ENCODE data around the gene LIN28B. TPM values are rescaled to one million over a fixed set of nuclear protein-coding genes. Genes with fewer than 3 reads are reported as not detected.
"Not testable (repeated sequence)": the region's sequence is repeated elsewhere in the genome, so short reads cannot be mapped to it uniquely, and the experiment has no call there.

The LIN28B gene
- polyA plus RNA-seq, 3 donors: not detected

GRCh38 chr6:104993576-104993975 lies 36.7 kb downstream of the LIN28B start:
- 89 to 91% (median 91%) methylated on average over 7 of the region's 7 CpGs for WGBS, 3 donors
- not testable (repeated sequence) for H3K27ac ChIP-seq (ENCODE audit: low read depth, low read length)

- WGBS, 3 donors: 82 to 88% (median 85%) methylated on average over 2 of the region's 2 CpGs
Measured at GRCh38 chr6:104995989-104996617, 39.2 kb downstream of the LIN28B start.

DNA sequence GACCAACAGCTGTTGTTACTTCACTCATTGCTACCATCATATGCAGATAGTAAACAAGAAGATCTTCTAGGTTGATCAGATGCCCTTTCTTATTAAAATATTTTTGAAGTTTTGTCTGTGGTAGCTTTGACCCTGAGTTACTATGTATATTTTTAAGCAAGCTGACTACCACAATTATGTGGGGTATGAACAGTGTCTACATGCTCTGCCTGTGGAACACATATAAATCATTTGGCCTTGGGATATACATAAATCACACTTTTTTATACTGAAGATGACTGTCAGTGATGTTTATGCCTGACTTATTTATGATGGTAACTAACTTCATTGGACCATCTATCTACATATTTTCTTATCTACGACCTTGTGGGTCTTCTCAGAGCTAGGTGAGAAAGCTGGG lies 44.2 kb downstream of the LIN28B start:
- 34 to 59% (median 56%) methylated on average over 1 of the region's 1 CpG for WGBS, 3 donors

More at GRCh38 chr6:104995989-104996617, 39.2 kb downstream of the LIN28B start:
- H3K27ac ChIP-seq (ENCODE audit: low read depth, low read length): no peak overlapping the region

GRCh38 chr6:105001906-105002305 lies 45.0 kb downstream of the LIN28B start:
- 30 to 56% (median 44%) methylated on average over 1 of the region's 1 CpG for WGBS, 3 donors

More for the DNA sequence above, 44.2 kb downstream of the LIN28B start:
- H3K27ac ChIP-seq (ENCODE audit: low read depth, low read length): no peak overlapping the region

DNA sequence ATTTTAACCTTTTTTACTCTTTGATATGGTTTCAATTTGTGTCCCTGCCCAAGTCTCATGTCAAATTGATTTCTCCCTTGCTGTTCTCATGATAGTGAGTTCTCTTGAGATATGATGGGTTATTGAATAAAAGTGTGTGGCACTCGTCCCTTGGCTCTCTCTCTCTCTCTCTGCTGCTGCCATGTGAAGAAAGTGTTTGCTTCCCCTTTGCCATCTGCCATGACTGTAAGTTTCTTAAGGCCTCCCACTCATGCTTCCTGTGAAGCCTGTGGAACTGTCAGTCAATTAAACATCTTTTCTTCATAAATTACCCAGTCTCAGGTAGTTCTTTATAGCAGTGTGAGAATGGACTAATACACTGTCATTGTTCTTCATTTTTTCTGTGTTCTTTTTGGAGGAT lies 48.5 kb downstream of the LIN28B start:
- H3K27ac ChIP-seq (ENCODE audit: low read depth, low read length): no peak overlapping the region
- 19 to 54% (median 42%) methylated on average over 1 of the region's 1 CpG for WGBS, 3 donors

More at GRCh38 chr6:105001906-105002305, 45.0 kb downstream of the LIN28B start:
- H3K27ac ChIP-seq (ENCODE audit: low read depth, low read length): no peak overlapping the region

- 83 to 90% (median 86%) methylated on average over 4 of the region's 4 CpGs for WGBS, 3 donors
- not testable (repeated sequence) for H3K27ac ChIP-seq (ENCODE audit: low read depth, low read length)
Measured at GRCh38 chr6:105013459-105013858, 56.6 kb downstream of the LIN28B start.

GRCh38 chr6:105014448-105014847 lies 57.5 kb downstream of the LIN28B start:
- no peak overlapping the region for H3K27ac ChIP-seq (ENCODE audit: low read depth, low read length)
- WGBS, 3 donors: 50 to 91% (median 89%) methylated on average over 3 of the region's 3 CpGs

GRCh38 chr6:105014954-105015353 lies 58.0 kb downstream of the LIN28B start:
- no peak overlapping the region for H3K27ac ChIP-seq (ENCODE audit: low read depth, low read length)

DNA sequence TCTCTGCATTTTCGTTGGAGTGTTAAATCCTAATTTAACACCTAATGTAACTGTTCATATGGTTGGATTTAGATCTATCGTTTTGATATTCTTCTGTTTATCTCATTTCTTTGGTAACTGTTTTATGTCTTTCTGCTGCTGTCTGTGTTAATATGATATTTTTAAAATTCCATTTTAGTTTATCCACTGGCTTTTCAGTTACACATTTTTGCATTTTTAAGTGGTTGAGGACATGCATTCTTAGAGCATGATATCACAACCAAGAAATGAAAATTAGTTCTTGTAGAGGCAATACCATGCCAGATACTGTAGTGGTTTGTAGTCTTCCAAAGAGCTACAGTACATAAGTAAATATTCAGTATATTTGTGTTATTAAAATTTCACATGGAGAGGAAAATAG lies 58.6 kb downstream of the LIN28B start:
- no peak overlapping the region for H3K27ac ChIP-seq (ENCODE audit: low read depth, low read length)
- 48 to 56% (median 52%) methylated on average over 2 of the region's 2 CpGs for WGBS, 3 donors

- WGBS, 3 donors: 79 to 95% (median 86%) methylated on average over 2 of the region's 2 CpGs
- H3K27ac ChIP-seq (ENCODE audit: low read depth, low read length): no peak overlapping the region
Measured at GRCh38 chr6:105019285-105019684, 62.4 kb downstream of the LIN28B start.

- H3K27ac ChIP-seq (ENCODE audit: low read depth, low read length): no peak overlapping the region
- 37 to 90% (median 85%) methylated on average over 3 of the region's 3 CpGs for WGBS, 3 donors
Measured at GRCh38 chr6:105021399-105021798, 64.5 kb downstream of the LIN28B start.

GRCh38 chr6:105022416-105022815 lies 65.5 kb downstream of the LIN28B start:
- no peak overlapping the region for H3K27ac ChIP-seq (ENCODE audit: low read depth, low read length)
- WGBS, 3 donors: 89 to 100% (median 93%) methylated on average over 1 of the region's 1 CpG

- 49 to 59% (median 55%) methylated on average over 3 of the region's 3 CpGs for WGBS, 3 donors
- H3K27ac ChIP-seq (ENCODE audit: low read depth, low read length): no peak overlapping the region
Measured at GRCh38 chr6:105024803-105025202, 67.9 kb downstream of the LIN28B start.

DNA sequence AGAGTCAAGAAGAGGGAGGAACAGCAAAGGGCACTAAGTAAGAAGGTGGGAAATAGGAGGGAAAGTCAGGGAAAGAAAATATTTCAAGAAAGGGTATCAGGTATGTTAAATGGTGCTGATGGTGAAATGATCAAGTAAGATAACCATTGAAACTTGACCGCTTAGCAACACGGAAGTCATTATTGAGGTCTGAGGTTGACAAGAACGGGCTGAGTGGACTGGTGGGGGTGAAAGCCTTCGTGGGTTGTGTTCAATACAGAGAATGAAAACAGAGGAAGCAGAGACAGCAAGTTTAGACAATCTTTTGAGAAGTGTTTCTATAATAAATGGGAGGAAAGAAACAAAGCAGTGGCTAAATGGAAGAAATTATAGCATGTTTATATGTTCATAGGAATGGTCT lies 72.0 kb downstream of the LIN28B start:
- 76 to 83% (median 77%) methylated on average over 4 of the region's 4 CpGs for WGBS, 3 donors
- H3K27ac ChIP-seq (ENCODE audit: low read depth, low read length): no peak overlapping the region

GRCh38 chr6:105029581-105029980 lies 72.7 kb downstream of the LIN28B start:
- 60 to 76% (median 70%) methylated on average over 2 of the region's 2 CpGs for WGBS, 3 donors
- H3K27ac ChIP-seq (ENCODE audit: low read depth, low read length): no peak overlapping the region

DNA sequence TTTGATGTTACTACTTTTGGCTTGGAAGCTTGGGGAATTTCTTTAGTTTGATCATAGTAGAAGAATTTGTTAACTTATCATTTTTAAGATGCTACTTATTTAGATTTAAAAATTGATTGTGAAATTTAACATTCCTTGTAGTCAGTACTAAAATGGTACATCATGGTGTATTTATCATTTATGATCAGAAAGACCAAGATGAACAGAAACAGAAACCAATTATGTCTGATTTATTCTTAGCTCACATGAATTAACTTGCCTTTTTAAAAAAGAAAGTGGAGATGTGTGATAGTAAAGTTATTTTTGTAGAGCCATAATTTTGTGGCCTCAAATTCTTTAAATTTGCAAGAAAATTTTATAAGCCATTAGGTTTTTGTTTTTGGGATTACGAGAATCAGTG lies 77.6 kb downstream of the LIN28B start:
- WGBS, 3 donors: 77 to 92% (median 91%) methylated on average over 1 of the region's 1 CpG
- H3K27ac ChIP-seq (ENCODE audit: low read depth, low read length): no peak overlapping the region

DNA sequence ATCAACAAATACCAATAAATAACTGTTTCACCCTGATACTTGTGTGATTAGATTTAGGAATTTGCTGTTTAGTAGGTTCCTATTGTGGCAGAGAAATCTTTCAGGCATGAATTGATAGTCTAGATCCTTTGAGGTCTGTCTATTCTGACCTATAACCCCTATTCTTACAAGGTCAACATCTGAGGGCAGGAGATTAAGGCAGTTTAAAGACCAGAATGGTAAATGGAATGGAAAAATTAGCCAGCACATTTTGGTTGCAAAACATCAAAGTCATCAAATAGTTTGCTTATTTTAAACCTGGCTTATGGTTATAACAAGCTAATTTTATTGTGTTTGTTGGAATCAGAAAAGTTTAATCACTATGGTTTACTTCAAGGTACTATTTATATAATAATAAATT lies 78.4 kb downstream of the LIN28B start:
- no peak overlapping the region for H3K27ac ChIP-seq (ENCODE audit: low read depth, low read length)

DNA sequence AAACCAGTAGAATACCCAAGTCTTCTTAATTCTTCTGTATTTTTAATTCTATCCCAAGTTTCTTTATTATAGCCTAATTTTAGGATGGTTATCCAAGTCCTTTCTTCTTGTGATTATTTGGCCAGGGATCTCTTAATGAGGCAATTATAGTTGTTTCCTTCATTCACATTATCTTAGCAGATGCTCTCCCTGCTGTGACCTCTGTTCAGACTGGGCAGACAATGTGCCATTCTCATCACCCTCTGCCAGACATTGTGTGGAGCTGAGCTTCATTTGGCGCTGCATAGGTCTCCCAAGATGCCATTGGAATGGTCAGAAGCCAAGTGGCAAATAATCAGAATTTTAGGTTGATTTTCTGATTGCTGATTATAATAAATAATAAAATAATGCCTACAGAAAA lies 79.4 kb downstream of the LIN28B start:
- H3K27ac ChIP-seq (ENCODE audit: low read depth, low read length): no peak overlapping the region
- 74 to 84% (median 76%) methylated on average over 1 of the region's 1 CpG for WGBS, 3 donors

- WGBS, 3 donors: 56 to 69% (median 60%) methylated on average over 2 of the region's 2 CpGs
Measured at GRCh38 chr6:105038259-105038658, 81.4 kb downstream of the LIN28B start.

DNA sequence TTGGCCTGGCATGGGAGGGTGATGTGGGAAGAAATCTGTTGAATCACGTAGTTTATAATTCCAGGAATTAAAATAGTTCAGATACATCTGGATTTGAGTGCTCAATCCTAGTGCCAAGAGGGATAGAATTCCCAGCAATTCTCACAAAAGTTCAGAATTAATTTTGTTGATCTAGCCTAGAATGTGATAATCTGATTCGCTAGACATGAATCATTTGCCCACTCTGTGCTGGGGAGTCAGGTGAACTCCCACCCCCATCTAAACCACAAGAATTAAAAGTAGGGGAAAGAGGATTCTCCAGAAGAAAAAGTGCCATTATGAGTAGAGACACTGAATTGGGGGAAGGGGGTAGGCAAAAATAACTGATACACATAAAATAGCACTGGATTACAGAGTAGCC lies 85.0 kb downstream of the LIN28B start:
- 79 to 84% (median 82%) methylated on average over 2 of the region's 2 CpGs for WGBS, 3 donors
- no peak overlapping the region for H3K27ac ChIP-seq (ENCODE audit: low read depth, low read length)

More at GRCh38 chr6:105038259-105038658, 81.4 kb downstream of the LIN28B start:
- H3K27ac ChIP-seq (ENCODE audit: low read depth, low read length): no peak overlapping the region

DNA sequence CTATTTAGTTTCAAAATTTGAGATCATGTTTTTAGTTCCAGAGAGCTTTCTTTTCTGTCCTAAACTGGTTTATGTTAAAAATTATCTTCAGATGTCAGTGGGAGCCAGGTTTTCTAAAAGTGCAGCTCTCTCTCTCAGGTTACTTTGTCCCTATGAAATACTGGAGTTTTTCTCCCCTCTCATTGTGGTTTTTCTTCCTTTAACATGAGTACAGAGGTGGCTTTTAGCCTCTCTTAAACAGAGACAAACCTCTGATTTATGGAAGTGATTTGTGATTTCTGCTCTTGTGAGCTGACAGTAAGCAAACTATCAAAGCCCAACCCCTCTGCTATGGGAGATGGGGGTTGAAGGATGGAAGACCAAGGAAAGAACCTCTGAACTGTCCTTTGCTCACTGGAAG lies 85.7 kb downstream of the LIN28B start:
- no peak overlapping the region for H3K27ac ChIP-seq (ENCODE audit: low read depth, low read length)

Measured in adipose tissue (tissue), 3 donors.